PFSK-1 (cell line): ENCODE data around the gene THRB.

ENCODE experiments used
- POLR2AphosphoS5 ChIP-seq: IDR thresholded peaks from 2 replicates; pipeline ENCODE4 v1.6.1; 2012; ENCODE audit warnings: low read depth, mild to moderate bottlenecking, control low read depth, low read length, moderate library complexity
- REST ChIP-seq, 2 experiments: IDR thresholded peaks; 2 replicates each; pipeline versions ENCODE4 v1.6.1 to v1.8.0; 2011 to 2012; ENCODE audit warnings: low read depth in 2 of 2, low read length in 2 of 2, control low read depth in 1 of 2, inconsistent platforms in 1 of 2, mild to moderate bottlenecking in 1 of 2, moderate library complexity in 1 of 2; ENCODE audit not compliant: insufficient read depth in 1 of 2
- SIN3A ChIP-seq: IDR thresholded peaks from 2 replicates; pipeline ENCODE4 v1.6.1; 2012; ENCODE audit warnings: mild to moderate bottlenecking, low read length, moderate library complexity, borderline replicate concordance; ENCODE audit not compliant: insufficient read depth
- TAF1 ChIP-seq: IDR thresholded peaks from 2 replicates; pipeline ENCODE4 v1.6.1; 2012; ENCODE audit warnings: low read length, control low read depth, borderline replicate concordance; ENCODE audit not compliant: insufficient read depth

- TF ChIP-seq SIN3A = no peak
- no peak for TF ChIP-seq POLR2AphosphoS5
- TF ChIP-seq TAF1 = no peak
- no peak for TF ChIP-seq REST (IDR thresholded peaks at IDR 0.05; ENCODE audit: insufficient read depth in 1 of 2, low read depth in 2 of 2, low read length in 2 of 2)
Observed at GRCh38 chr3:24168977-24169376, 325.7 kb downstream of the THRB start.
